Hypothalamus (tissue), 51 donors: ENCODE results near the gene PLA2G4A.

ENCODE experiments used
- DNase-seq, 51 donors: peaks; one replicate each; lab custom pipeline; 2025; lab: John Stamatoyannopoulos, UW

The PLA2G4A gene

GRCh38 chr1:186831168-186831567 is 2.4 kb downstream of the PLA2G4A start:
- no peak for DNase-seq

DNA sequence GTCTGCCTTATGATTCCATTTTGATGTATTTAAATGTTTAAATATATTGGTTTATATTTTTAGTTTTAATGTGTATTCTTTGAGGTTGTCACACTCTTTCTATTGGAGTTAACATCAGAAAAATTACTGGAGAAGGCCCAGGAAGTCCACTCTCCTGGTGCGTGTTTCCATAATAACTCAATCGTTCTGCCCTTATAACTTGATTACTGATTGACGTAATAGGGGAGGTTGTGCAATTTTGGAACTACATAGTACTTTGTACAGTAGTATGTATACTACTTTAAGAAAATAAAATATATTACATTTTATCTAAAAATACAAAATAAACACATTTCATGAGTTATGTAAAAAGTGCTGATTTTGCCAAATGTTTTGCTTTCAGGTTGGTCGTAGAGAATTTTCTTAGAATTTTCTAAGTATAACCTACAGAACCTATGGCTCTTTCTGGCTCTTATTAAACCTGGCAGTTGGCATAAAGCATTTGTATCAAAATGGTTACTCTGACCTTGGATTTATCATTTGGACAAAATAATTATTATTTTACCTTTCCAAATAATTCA is 5.7 kb downstream of the PLA2G4A start:
- no peak for DNase-seq

- DNase-seq, result no peak
Observed at GRCh38 chr1:186835448-186835847, 6.7 kb downstream of the PLA2G4A start.

GRCh38 chr1:186837806-186838205 is 9.1 kb downstream of the PLA2G4A start:
- DNase-seq, result no peak

- no peak for DNase-seq
Observed at GRCh38 chr1:186838380-186839040, 9.8 kb downstream of the PLA2G4A start.

DNA sequence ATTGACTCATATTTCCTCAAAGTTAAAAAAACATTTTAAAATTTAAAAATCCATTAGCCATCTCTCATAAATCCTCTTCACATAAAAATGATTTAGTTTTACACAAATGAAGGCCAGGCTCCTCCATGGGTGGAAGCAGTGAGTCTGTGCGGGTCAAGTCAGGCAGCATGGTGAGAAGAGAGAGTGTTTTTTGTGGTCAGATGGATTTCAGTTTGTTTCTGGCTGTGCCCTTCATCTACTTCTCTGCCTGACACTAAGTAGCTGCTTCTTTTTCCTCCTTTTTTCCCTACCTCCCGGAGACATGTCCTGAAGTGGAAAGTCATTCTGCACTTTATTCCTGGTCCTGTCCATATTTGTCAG is 10.3 kb downstream of the PLA2G4A start:
- DNase-seq, result no peak

- no peak for DNase-seq
Observed at GRCh38 chr1:186841599-186841998, 12.8 kb downstream of the PLA2G4A start.

- no peak for DNase-seq
Observed at GRCh38 chr1:186842547-186842946, 13.8 kb downstream of the PLA2G4A start.

- no peak for DNase-seq
Observed at GRCh38 chr1:186843226-186843625, 14.5 kb downstream of the PLA2G4A start.

- DNase-seq, result no peak
Observed at GRCh38 chr1:186843931-186844330, 15.2 kb downstream of the PLA2G4A start.

- DNase-seq, result no peak
Observed at GRCh38 chr1:186845576-186846210, 16.9 kb downstream of the PLA2G4A start.

DNA sequence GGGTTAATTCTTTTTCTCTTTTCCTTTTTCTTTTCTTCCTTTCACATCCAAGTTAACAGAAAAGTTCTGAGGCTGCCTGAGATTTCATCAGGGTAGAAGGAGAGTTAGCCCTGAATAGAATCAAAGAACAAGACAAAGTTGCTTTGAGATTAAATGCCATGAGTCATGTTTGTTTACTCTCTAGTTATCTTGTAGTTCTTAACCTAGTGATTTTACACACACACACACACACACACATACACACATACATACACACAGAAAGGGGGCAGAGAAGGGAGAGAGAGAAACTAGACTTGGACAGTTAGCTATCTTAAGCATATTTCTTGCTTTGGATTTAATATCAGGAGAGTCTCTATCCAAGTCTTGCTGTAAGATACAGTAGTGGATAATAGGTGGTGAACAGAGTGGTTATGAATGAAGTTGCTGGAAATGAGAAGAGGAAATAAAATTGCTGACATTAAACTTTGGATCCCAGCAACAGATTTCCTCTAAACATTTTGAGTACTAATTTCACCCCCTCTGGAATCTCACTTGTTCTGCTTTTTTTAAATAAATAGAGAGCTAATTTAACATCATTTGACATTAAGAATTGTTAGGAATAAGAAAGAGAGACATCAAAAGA is 19.9 kb downstream of the PLA2G4A start:
- no peak for DNase-seq

DNA sequence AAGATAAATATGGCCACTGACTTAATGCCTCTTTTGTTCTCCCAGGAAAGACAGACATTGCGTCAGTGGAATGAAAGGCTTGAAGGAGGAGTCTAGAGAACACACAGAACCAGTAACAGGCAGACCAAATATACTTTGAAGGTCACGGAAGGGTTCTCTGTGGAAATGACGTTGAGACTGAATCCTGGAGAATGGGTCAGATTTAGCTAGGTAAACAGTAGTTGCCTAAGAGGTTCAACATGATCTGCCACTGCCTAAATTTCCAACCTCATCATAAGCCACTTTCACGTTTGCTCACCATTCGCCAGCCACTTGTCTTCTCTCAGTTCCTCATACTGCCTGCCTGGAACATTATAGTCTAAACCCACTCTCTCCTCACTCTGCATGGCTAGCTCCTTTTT is 20.5 kb downstream of the PLA2G4A start:
- DNase-seq, result peak in 3 of 51 donors; percentile 2 to 8 (median 4)

GRCh38 chr1:186849826-186850225 is 21.1 kb downstream of the PLA2G4A start:
- no peak for DNase-seq

DNA sequence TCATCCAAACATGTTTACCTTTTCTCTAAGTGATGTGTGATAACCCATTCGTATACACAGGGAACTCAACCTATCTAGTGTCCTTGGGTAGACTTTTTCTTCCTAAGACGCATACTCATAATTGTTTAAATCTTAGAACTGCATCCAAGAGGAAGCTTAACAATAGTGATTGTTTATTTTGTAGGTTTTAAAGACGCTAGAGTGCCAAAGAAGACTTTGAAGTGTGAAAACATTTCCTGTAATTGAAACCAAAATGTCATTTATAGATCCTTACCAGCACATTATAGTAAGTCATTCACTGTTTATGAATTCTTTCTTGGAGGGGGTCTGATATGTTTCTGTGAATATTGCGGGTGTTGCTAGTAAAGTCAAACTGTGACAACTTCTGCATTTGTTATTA is 25.4 kb downstream of the PLA2G4A start:
- no peak for DNase-seq

DNA sequence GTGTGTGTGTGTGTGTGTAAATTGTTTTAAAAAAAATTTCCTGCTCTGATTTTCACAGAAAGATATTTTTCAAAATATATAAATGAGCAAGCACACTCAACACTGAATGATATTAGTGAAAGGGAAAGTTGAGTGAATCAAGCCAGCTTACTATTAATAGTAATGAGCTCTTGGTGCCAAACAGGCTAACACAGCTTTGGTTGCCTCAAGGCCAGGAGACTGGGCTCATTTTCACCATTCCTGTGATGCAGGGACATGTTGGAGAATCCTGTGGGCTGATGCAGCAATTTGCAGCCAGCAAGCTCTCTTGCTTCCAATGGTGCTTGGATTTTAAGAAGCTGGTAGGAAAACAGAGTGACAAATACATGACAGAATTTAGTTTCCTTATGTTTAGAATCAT is 30.2 kb downstream of the PLA2G4A start:
- peak in 1 of 51 donors; percentile 3 for DNase-seq

DNA sequence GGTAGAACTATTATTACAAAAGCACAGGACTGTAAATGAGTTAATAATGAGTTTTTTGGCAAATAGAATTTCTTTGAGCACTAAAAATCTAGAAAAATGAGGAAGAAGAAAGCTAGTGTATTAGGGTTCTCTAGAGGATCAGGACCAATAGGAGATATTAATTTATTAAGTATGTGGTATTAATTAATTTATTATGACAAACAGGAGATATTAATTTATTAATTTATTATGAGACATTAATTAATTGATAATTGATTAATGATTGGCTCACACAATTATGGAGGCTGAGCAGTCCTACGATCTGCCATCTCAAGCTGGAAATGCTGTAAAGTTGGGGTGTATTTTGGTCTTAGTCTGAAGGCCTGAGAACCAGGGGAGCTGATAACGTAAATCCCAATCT is 31.2 kb downstream of the PLA2G4A start:
- DNase-seq, result no peak

GRCh38 chr1:186864296-186864695 is 35.5 kb downstream of the PLA2G4A start:
- no peak for DNase-seq

DNA sequence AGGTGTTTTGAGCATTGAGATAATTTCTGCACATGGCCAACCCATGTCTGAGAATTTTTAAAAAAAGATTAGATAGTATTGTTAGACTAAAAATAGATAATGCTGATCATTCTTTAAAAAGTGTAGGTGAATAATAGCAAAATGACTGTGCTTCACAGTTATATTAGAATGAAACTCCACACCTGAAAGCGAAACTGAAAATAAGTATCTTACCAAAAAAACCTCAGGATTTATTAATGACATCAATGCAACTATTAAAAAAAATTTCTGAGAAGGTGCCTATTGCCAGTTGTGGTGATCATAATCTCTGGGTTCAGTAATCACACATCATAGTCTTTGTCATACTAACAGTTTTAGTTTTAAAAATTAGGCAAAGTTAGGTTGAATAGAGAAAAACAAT is 36.5 kb downstream of the PLA2G4A start:
- no peak for DNase-seq

GRCh38 chr1:186865857-186866256 is 37.1 kb downstream of the PLA2G4A start:
- DNase-seq, result no peak

DNA sequence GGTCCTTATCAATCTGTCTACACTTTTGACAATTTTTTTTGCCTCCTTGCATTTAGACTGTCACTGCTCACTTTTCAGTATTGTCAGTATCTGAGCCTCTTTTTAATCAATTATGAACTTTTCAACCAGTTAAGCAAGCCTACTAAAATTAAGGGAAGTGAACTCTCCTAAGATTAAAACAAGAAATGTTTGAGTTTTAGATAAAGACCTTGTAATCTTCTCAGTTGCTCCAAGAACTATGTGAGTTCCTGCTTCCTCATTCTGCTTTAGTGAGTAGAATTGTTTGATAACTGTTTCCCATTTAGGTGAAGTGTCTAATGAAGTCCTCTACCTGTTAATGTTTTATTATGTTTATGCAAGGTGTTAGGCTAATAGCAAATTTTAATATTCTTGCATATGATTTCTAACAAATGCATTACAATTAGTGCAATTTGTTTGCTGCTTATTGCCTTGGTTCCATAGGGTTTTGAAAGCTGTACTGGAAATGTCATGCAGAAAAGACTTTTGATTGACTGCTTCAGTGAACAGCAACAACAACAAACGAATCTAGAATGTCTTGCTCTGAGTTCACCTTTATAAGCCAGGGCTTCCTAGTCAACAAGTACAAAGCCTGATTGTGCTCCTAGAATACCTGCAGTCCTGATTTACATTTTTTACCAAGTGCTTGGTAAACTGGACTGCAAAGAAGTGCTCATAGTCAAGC is 40.9 kb downstream of the PLA2G4A start:
- DNase-seq, result no peak
